Endothelial cell of umbilical vein (primary cell): ENCODE measurements around the gene FRZB. TPM values are rescaled to one million over a fixed set of nuclear protein-coding genes. Genes with fewer than 3 reads are reported as not detected.

ENCODE experiments used
- BruUV-seq: library from RNA; stranded (reverse); fragments of 400-500 nt; replicated peaks from 2 replicates; lab custom pipeline; 2021; lab: Mats Ljungman, UMichigan
- CTCF ChIA-PET: fragments of 300-600, 350-600 bp; sonication (Branson Sonifier 250); formaldehyde crosslinking; loops from one replicate; lab custom pipeline; 2021; ENCODE audit warnings: antibody characterized with exemption, inconsistent platforms; lab: Charles Lee
- POLR2A ChIA-PET: fragments of 300-600, 350-600 bp; sonication (Branson Sonifier 250); formaldehyde crosslinking; loops from one replicate; lab custom pipeline; 2021; ENCODE audit warnings: antibody characterized with exemption, inconsistent platforms; lab: Charles Lee
- DNase-seq: peaks from one replicate; pipeline ENCODE4 v3.0.0-alpha.2; 2011; ENCODE audit warnings: low read depth, low spot score
- FAIRE-seq: peaks from 2 replicates; lab custom pipeline; 2011; peaks lifted over from hg19 to GRCh38; lab: Jason Lieb, UNC
- H2AFZ ChIP-seq: 2 replicates; pipeline ENCODE4 v1.6.0; 2012; ENCODE audit warnings: low read depth, low read length, control low read depth, inconsistent platforms
- H3K27ac ChIP-seq: 2 replicates; pipeline ENCODE4 v1.5.1; 2011; ENCODE audit warnings: low read depth, mild to moderate bottlenecking, control low read depth, low read length, moderate library complexity; ENCODE audit not compliant: insufficient read depth
- H3K27me3 ChIP-seq, 2 experiments: 2 replicates each; pipeline versions ENCODE4 v1.6.0 to v1.6.1; 2011; ENCODE audit warnings: low read length in 2 of 2, mixed read lengths in 1 of 2; ENCODE audit not compliant: control insufficient read depth in 2 of 2, insufficient read depth in 2 of 2
- H3K36me3 ChIP-seq, 2 experiments: 2 replicates in 1 of 2; 3 replicates in 1 of 2; pipeline ENCODE4 v1.5.1; 2011; ENCODE audit warnings: low read length in 2 of 2, mild to moderate bottlenecking in 1 of 2, moderate library complexity in 1 of 2; ENCODE audit not compliant: control insufficient read depth in 2 of 2, insufficient read depth in 2 of 2; ENCODE audit errors: extremely low read depth in 1 of 2
- H3K4me1 ChIP-seq: 3 replicates; pipeline ENCODE4 v1.5.1; 2011; ENCODE audit warnings: mild to moderate bottlenecking, low read length; ENCODE audit not compliant: control insufficient read depth, insufficient read depth; ENCODE audit errors: extremely low read depth
- H3K4me2 ChIP-seq: 2 replicates; pipeline ENCODE4 v1.6.1; 2011; ENCODE audit warnings: low read length, control low read depth, mixed read lengths; ENCODE audit not compliant: insufficient read depth
- H3K4me3 ChIP-seq, 3 experiments: fragments of 200-600 bp in 1 of 3; sonication (generic), shearing (Covaris generic) in 1 of 3; replicated peaks in 1 of 3; 2 replicates each; pipeline ENCODE4 v1.5.1; 2011 to 2016; ENCODE audit warnings: control low read depth in 3 of 3, low read length in 3 of 3, mild to moderate bottlenecking in 2 of 3, inconsistent platforms in 1 of 3, low read depth in 1 of 3, moderate library complexity in 1 of 3; ENCODE audit not compliant: insufficient read depth in 1 of 3
- H3K79me2 ChIP-seq: 2 replicates; pipeline ENCODE4 v1.6.0; 2012; ENCODE audit warnings: low read length, inconsistent platforms; ENCODE audit not compliant: control insufficient read depth, insufficient read depth
- H3K9ac ChIP-seq: replicated peaks from 2 replicates; pipeline ENCODE3; 2011; ENCODE audit warnings: low read length, control low read depth; ENCODE audit not compliant: insufficient read depth; ENCODE audit errors: extremely low read depth
- H3K9me1 ChIP-seq: replicated peaks from 3 replicates; pipeline ENCODE4 v1.6.0; 2011; ENCODE audit warnings: mild to moderate bottlenecking, low read length; ENCODE audit not compliant: control insufficient read depth, insufficient read depth; ENCODE audit errors: extremely low read depth
- H3K9me3 ChIP-seq: replicated peaks from 2 replicates; pipeline ENCODE4 v1.5.1; 2012; ENCODE audit warnings: low read length, inconsistent platforms; ENCODE audit not compliant: control insufficient read depth, insufficient read depth
- H4K20me1 ChIP-seq: replicated peaks from 2 replicates; pipeline ENCODE3; 2011; ENCODE audit warnings: mild to moderate bottlenecking, low read length; ENCODE audit not compliant: control insufficient read depth, insufficient read depth; ENCODE audit errors: extremely low read depth
- CTCF ChIP-seq, 2 donors: IDR thresholded peaks; 1 replicate in 1 of 2; 2 replicates in 1 of 2; pipeline ENCODE4 v1.5.1; 2011; ENCODE audit warnings: low read length in 2 of 2, mild to moderate bottlenecking in 2 of 2, moderate library complexity in 2 of 2, control low read depth in 1 of 2, inconsistent platforms in 1 of 2, low read depth in 1 of 2; ENCODE audit not compliant: insufficient read depth in 1 of 2; ENCODE audit errors: extremely low read depth in 1 of 2
- EZH2 ChIP-seq: IDR thresholded peaks from 2 replicates; pipeline ENCODE4 v1.6.1; 2012; ENCODE audit warnings: borderline replicate concordance, low read depth, mild to moderate bottlenecking, moderate library complexity, low read length, inconsistent platforms; ENCODE audit not compliant: severe bottlenecking
- FOS ChIP-seq: IDR thresholded peaks from 2 replicates; pipeline ENCODE4 v1.6.1; 2011; ENCODE audit warnings: mild to moderate bottlenecking, low read length, moderate library complexity, borderline replicate concordance; ENCODE audit not compliant: insufficient read depth
- JUN ChIP-seq: IDR thresholded peaks from 2 replicates; pipeline ENCODE4 v1.6.1; 2011; ENCODE audit warnings: borderline replicate concordance, low read depth; ENCODE audit not compliant: insufficient read length, insufficient read depth
- MAX ChIP-seq: IDR thresholded peaks from 2 replicates; pipeline ENCODE4 v1.6.1; 2011; ENCODE audit not compliant: insufficient read depth, insufficient read length
- MYC ChIP-seq: IDR thresholded peaks from one replicate; pipeline ENCODE4 v1.6.1; 2011; ENCODE audit warnings: mild to moderate bottlenecking, low read depth, low read length
- POLR2A ChIP-seq: IDR thresholded peaks from 2 replicates; pipeline ENCODE4 v1.6.1; 2012; ENCODE audit warnings: low read depth, mild to moderate bottlenecking, control low read depth, low read length
- POLR2AphosphoS5 ChIP-seq: IDR thresholded peaks from 2 replicates; pipeline ENCODE4 v1.6.1; 2012; ENCODE audit warnings: low read depth, mild to moderate bottlenecking, control low read depth, low read length, moderate library complexity; ENCODE audit not compliant: insufficient read depth
- dilution Hi-C: fragments of 300-500 bp; cut with MboI; formaldehyde crosslinking; loops from one replicate; pipeline ENCODE4 v1.15.0; 2019; ENCODE audit warnings: low sequenced_read_pairs; ENCODE audit not compliant: extremely low pct_ligation_motif_present
- intact Hi-C: fragments of 100-400 bp; cut with micrococcal nuclease; formaldehyde crosslinking; loops from one replicate; pipeline ENCODE4 v1.10.0; 2022
- polyA plus RNA-seq, 4 experiments: library from polyadenylated mRNA; depleted of rRNA in 3 of 4; stranded (reverse) in 3 of 4; unstranded in 1 of 4; fragments of >200 nt; gene quantifications; 2 replicates each; pipeline versions ENCODE4 v1.2.1 to v1.2.3, GENCODE V29; 2011 to 2012; ENCODE audit warnings: missing spikeins in 1 of 4
- total RNA-seq: library from RNA; stranded (reverse); gene quantifications from 2 replicates; pipeline ENCODE4 v1.2.3, GENCODE V29; 2021

FRZB gene
- total and polyA plus RNA-seq, 2 donors (not counting 3 experiments of a cell fraction or from before 2014, with no cell fraction given): 0.04 TPM; not detected in 1

GRCh38 chr2:182897137-182897536 lies 30.7 kb upstream of the FRZB start:
- ChIA-PET CTCF (no interaction called here), POLR2A (no interaction called here)
- no TSS peak for BruUV-seq
- Histone ChIP-seq H2AFZ (no peak overlapping the region), H3K4me2 (no peak overlapping the region), H4K20me1 (no peaks in the 10 kb centered on the region), H3K4me1 (no peaks in the 10 kb centered on the region), H3K79me2 (no peaks in the 10 kb centered on the region), H3K9me3 (no peaks in the 10 kb centered on the region), H3K9ac (no peak overlapping the region), H3K4me3 (no peak overlapping the region), H3K9me1 (no peaks in the 10 kb centered on the region), H3K27ac (no peak overlapping the region), H3K27me3 (no peaks in the 10 kb centered on the region), H3K36me3 (no peaks in the 10 kb centered on the region)
- DNase-seq (no peak), FAIRE-seq (no peak)
- TF ChIP-seq JUN (no peak), CTCF (IDR thresholded peaks at IDR 0.05; ENCODE audit: extremely low read depth in 1 of 2, insufficient read depth in 1 of 2, low read depth in 1 of 2, low read length in 2 of 2) (no peak), EZH2 (no peak), MYC (no peak), POLR2AphosphoS5 (no peak), FOS (no peak), POLR2A (no peak), MAX (no peak)
- intact Hi-C loops: no loop called here
- dilution Hi-C loops: no loop called here
